Endothelial cell of umbilical vein (primary cell): ENCODE data around the gene NAV3. TPM values are rescaled to one million over a fixed set of nuclear protein-coding genes. Genes with fewer than 3 reads are reported as not detected.

ENCODE experiments used
- BruUV-seq: library from RNA; stranded (reverse); fragments of 400-500 nt; replicated peaks from 2 replicates; lab custom pipeline; 2021; lab: Mats Ljungman, UMichigan
- CTCF ChIA-PET: fragments of 300-600, 350-600 bp; sonication (Branson Sonifier 250); formaldehyde crosslinking; loops from one replicate; lab custom pipeline; 2021; ENCODE audit warnings: antibody characterized with exemption, inconsistent platforms; lab: Charles Lee
- POLR2A ChIA-PET: fragments of 300-600, 350-600 bp; sonication (Branson Sonifier 250); formaldehyde crosslinking; loops from one replicate; lab custom pipeline; 2021; ENCODE audit warnings: antibody characterized with exemption, inconsistent platforms; lab: Charles Lee
- DNase-seq: peaks from one replicate; pipeline ENCODE4 v3.0.0-alpha.2; 2011; ENCODE audit warnings: low read depth, low spot score
- FAIRE-seq: peaks from 2 replicates; lab custom pipeline; 2011; peaks lifted over from hg19 to GRCh38; lab: Jason Lieb, UNC
- H2AFZ ChIP-seq: 2 replicates; pipeline ENCODE4 v1.6.0; 2012; ENCODE audit warnings: low read depth, low read length, control low read depth, inconsistent platforms
- H3K27ac ChIP-seq: 2 replicates; pipeline ENCODE4 v1.5.1; 2011; ENCODE audit warnings: low read depth, mild to moderate bottlenecking, control low read depth, low read length, moderate library complexity; ENCODE audit not compliant: insufficient read depth
- H3K27me3 ChIP-seq, 2 experiments: 2 replicates each; pipeline versions ENCODE4 v1.6.0 to v1.6.1; 2011; ENCODE audit warnings: low read length in 2 of 2, mixed read lengths in 1 of 2; ENCODE audit not compliant: control insufficient read depth in 2 of 2, insufficient read depth in 2 of 2
- H3K36me3 ChIP-seq, 2 experiments: 2 replicates in 1 of 2; 3 replicates in 1 of 2; pipeline ENCODE4 v1.5.1; 2011; ENCODE audit warnings: low read length in 2 of 2, mild to moderate bottlenecking in 1 of 2, moderate library complexity in 1 of 2; ENCODE audit not compliant: control insufficient read depth in 2 of 2, insufficient read depth in 2 of 2; ENCODE audit errors: extremely low read depth in 1 of 2
- H3K4me1 ChIP-seq: 3 replicates; pipeline ENCODE4 v1.5.1; 2011; ENCODE audit warnings: mild to moderate bottlenecking, low read length; ENCODE audit not compliant: control insufficient read depth, insufficient read depth; ENCODE audit errors: extremely low read depth
- H3K4me2 ChIP-seq: 2 replicates; pipeline ENCODE4 v1.6.1; 2011; ENCODE audit warnings: low read length, control low read depth, mixed read lengths; ENCODE audit not compliant: insufficient read depth
- H3K4me3 ChIP-seq, 3 experiments: fragments of 200-600 bp in 1 of 3; sonication (generic), shearing (Covaris generic) in 1 of 3; replicated peaks in 1 of 3; 2 replicates each; pipeline ENCODE4 v1.5.1; 2011 to 2016; ENCODE audit warnings: control low read depth in 3 of 3, low read length in 3 of 3, mild to moderate bottlenecking in 2 of 3, inconsistent platforms in 1 of 3, low read depth in 1 of 3, moderate library complexity in 1 of 3; ENCODE audit not compliant: insufficient read depth in 1 of 3
- H3K79me2 ChIP-seq: 2 replicates; pipeline ENCODE4 v1.6.0; 2012; ENCODE audit warnings: low read length, inconsistent platforms; ENCODE audit not compliant: control insufficient read depth, insufficient read depth
- H3K9ac ChIP-seq: replicated peaks from 2 replicates; pipeline ENCODE3; 2011; ENCODE audit warnings: low read length, control low read depth; ENCODE audit not compliant: insufficient read depth; ENCODE audit errors: extremely low read depth
- H3K9me1 ChIP-seq: replicated peaks from 3 replicates; pipeline ENCODE4 v1.6.0; 2011; ENCODE audit warnings: mild to moderate bottlenecking, low read length; ENCODE audit not compliant: control insufficient read depth, insufficient read depth; ENCODE audit errors: extremely low read depth
- H3K9me3 ChIP-seq: replicated peaks from 2 replicates; pipeline ENCODE4 v1.5.1; 2012; ENCODE audit warnings: low read length, inconsistent platforms; ENCODE audit not compliant: control insufficient read depth, insufficient read depth
- H4K20me1 ChIP-seq: replicated peaks from 2 replicates; pipeline ENCODE3; 2011; ENCODE audit warnings: mild to moderate bottlenecking, low read length; ENCODE audit not compliant: control insufficient read depth, insufficient read depth; ENCODE audit errors: extremely low read depth
- CTCF ChIP-seq, 2 donors: IDR thresholded peaks; 1 replicate in 1 of 2; 2 replicates in 1 of 2; pipeline ENCODE4 v1.5.1; 2011; ENCODE audit warnings: low read length in 2 of 2, mild to moderate bottlenecking in 2 of 2, moderate library complexity in 2 of 2, control low read depth in 1 of 2, inconsistent platforms in 1 of 2, low read depth in 1 of 2; ENCODE audit not compliant: insufficient read depth in 1 of 2; ENCODE audit errors: extremely low read depth in 1 of 2
- EZH2 ChIP-seq: IDR thresholded peaks from 2 replicates; pipeline ENCODE4 v1.6.1; 2012; ENCODE audit warnings: borderline replicate concordance, low read depth, mild to moderate bottlenecking, moderate library complexity, low read length, inconsistent platforms; ENCODE audit not compliant: severe bottlenecking
- FOS ChIP-seq: IDR thresholded peaks from 2 replicates; pipeline ENCODE4 v1.6.1; 2011; ENCODE audit warnings: mild to moderate bottlenecking, low read length, moderate library complexity, borderline replicate concordance; ENCODE audit not compliant: insufficient read depth
- GATA2 ChIP-seq: IDR thresholded peaks from 2 replicates; pipeline ENCODE4 v1.7.0; 2011; ENCODE audit warnings: low read depth, mild to moderate bottlenecking, moderate library complexity, mixed read lengths, low read length; ENCODE audit not compliant: insufficient read length, insufficient read depth
- JUN ChIP-seq: IDR thresholded peaks from 2 replicates; pipeline ENCODE4 v1.6.1; 2011; ENCODE audit warnings: borderline replicate concordance, low read depth; ENCODE audit not compliant: insufficient read length, insufficient read depth
- MAX ChIP-seq: IDR thresholded peaks from 2 replicates; pipeline ENCODE4 v1.6.1; 2011; ENCODE audit not compliant: insufficient read depth, insufficient read length
- MYC ChIP-seq: IDR thresholded peaks from one replicate; pipeline ENCODE4 v1.6.1; 2011; ENCODE audit warnings: mild to moderate bottlenecking, low read depth, low read length
- POLR2A ChIP-seq: IDR thresholded peaks from 2 replicates; pipeline ENCODE4 v1.6.1; 2012; ENCODE audit warnings: low read depth, mild to moderate bottlenecking, control low read depth, low read length
- POLR2AphosphoS5 ChIP-seq: IDR thresholded peaks from 2 replicates; pipeline ENCODE4 v1.6.1; 2012; ENCODE audit warnings: low read depth, mild to moderate bottlenecking, control low read depth, low read length, moderate library complexity; ENCODE audit not compliant: insufficient read depth
- dilution Hi-C: fragments of 300-500 bp; cut with MboI; formaldehyde crosslinking; loops from one replicate; pipeline ENCODE4 v1.15.0; 2019; ENCODE audit warnings: low sequenced_read_pairs; ENCODE audit not compliant: extremely low pct_ligation_motif_present
- intact Hi-C: fragments of 100-400 bp; cut with micrococcal nuclease; formaldehyde crosslinking; loops from one replicate; pipeline ENCODE4 v1.10.0; 2022
- polyA plus RNA-seq, 4 experiments: library from polyadenylated mRNA; depleted of rRNA in 3 of 4; stranded (reverse) in 3 of 4; unstranded in 1 of 4; fragments of >200 nt; gene quantifications; 2 replicates each; pipeline versions ENCODE4 v1.2.1 to v1.2.3, GENCODE V29; 2011 to 2012; ENCODE audit warnings: missing spikeins in 1 of 4
- total RNA-seq: library from RNA; stranded (reverse); gene quantifications from 2 replicates; pipeline ENCODE4 v1.2.3, GENCODE V29; 2021

Gene NAV3
- total and polyA plus RNA-seq, 2 donors (not counting 3 experiments of a cell fraction or from before 2014, with no cell fraction given): 6.7 to 40.1 TPM

- dilution Hi-C loops: no loop called here
- H3K9me3 ChIP-seq: no peaks in the 10 kb centered on the region
- no peaks in the 10 kb centered on the region for H3K9me1 ChIP-seq
- H3K4me1 ChIP-seq: no peaks in the 10 kb centered on the region
- intact Hi-C loops: no loop called here
- H3K27me3 ChIP-seq: no peaks in the 10 kb centered on the region
- no peaks in the 10 kb centered on the region for H4K20me1 ChIP-seq
- H3K9ac ChIP-seq: no peak overlapping the region
- ChIA-PET CTCF (interaction anchor here (0.7 to 1.9 kb wide), 6 partner anchors 30 to 195 kb away, joined by 3 to 16 read pairs (median 6); no protein-coding TSS in a partner anchor), POLR2A (no interaction called here)
- no peak overlapping the region for H3K27ac ChIP-seq
- H3K79me2 ChIP-seq: peaks cover 4% of the 10 kb centered on the region
- DNase-seq (no peak), FAIRE-seq (no peak)
- no peak overlapping the region for H2AFZ ChIP-seq
- no TSS peak for BruUV-seq
- TF ChIP-seq GATA2 (no peak), CTCF (IDR thresholded peaks at IDR 0.05; ENCODE audit: extremely low read depth in 1 of 2, insufficient read depth in 1 of 2, low read depth in 1 of 2, low read length in 2 of 2) (no peak), POLR2A (no peak), FOS (no peak), POLR2AphosphoS5 (no peak), EZH2 (no peak), JUN (no peak), MYC (no peak), MAX (no peak)
- H3K36me3 ChIP-seq: peaks cover 0 to 9% of the 10 kb centered on the region in 2 experiments
- no peak overlapping the region for H3K4me3 ChIP-seq
- H3K4me2 ChIP-seq: no peak overlapping the region
These were observed 289.6 kb downstream of the NAV3 start for GRCh38 chr12:78120306-78120705.
